M059J (cell line): ENCODE data around the gene ITGB2. TPM values are rescaled to one million over a fixed set of nuclear protein-coding genes. Genes with fewer than 3 reads are reported as not detected.
A peak's percentile ranks its signal among the peaks of the same experiment; 100 is the strongest.

ENCODE experiments used
- DNase-seq: peaks from one replicate; pipeline ENCODE4 v3.0.0-alpha.2; 2012; ENCODE audit warnings: low read depth
- total RNA-seq: library from RNA; depleted of rRNA; stranded (reverse); fragments of >200 nt; shearing (Covaris generic); gene quantifications from 2 replicates; pipeline ENCODE4 v1.2.3, GENCODE V29; 2014

ITGB2 gene
- total RNA-seq, 1 experiment from 2014 or later = 0.10 TPM

DNA sequence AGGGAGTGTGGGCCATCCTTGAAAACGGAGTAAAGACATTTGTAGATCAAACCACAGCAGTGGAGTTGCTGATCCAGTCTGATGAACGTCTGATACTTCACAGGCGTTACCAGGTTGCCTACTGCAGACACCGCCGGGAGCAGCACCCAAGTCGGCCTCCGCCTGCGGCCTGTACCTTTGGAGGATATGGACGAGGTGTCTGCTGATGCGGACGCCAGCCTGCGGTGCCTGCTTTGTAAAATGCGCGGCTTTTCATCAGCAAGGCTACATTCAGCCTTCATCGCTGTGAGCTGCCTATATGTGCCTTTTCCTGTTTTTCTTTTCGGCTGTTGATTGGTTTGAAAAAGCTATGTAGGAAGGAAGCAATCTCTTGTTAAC lies 35.1 kb upstream of the ITGB2 start:
- no peak for DNase-seq

DNA sequence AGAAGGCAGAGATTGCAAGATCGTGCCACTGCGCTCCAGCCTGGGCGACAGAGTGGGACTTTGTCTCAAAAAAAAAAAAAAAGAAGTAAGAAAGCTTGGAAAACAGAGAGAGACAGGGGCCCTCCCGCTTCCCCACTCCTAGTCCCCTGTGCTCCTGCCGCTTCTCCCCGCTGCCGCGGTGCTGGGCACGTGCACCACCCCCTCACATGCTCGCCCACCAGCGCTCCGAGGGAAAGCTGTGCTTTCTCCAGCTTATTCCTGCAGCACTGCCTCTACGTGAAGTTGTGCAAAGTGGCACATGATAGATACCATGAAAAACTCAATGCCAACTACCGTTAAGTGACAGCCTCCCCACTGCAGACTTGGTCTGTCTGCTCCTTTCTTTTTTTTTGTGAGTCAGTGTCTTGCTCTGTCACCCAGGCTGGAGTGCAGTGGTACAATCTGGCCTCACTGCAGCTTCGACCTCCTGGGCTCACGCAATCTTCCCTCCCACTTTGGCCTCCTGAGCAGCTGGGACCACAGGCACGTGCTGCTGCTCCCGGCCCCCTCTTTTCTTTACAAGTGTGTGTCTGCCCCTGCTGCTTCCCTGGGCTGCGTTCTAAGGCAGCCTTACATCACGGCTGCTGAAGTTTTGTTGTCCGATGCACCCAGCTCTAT lies 34.6 kb upstream of the ITGB2 start:
- DNase-seq = no peak

DNA sequence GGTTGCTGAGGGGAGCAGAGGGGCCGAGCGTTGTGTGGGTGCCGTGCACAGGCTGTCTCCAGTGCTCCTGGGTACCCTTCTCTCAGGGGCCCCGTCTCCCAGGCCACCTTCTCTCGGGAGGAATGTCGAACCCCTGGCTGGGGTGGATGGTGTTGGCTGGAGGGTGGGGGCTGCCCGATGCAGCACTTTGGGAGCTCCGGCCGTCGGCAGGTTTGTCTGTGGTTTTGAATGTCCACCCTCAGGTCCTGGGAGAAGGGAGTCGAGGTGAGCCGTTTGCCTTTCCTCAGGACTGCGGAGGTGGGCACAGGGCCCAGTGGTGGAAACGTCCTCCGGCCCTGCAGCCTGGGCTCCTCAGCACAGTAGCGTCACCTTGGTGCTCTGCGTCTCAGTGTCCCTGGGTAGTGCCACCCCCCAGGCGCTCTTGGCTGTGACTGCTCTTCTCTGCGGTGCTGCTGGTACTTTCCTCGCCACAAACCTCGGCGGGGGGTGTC lies 33.6 kb upstream of the ITGB2 start:
- DNase-seq = no peak

- DNase-seq = no peak
Measured at GRCh38 chr21:44953628-44954021, 32.9 kb upstream of the ITGB2 start.

DNA sequence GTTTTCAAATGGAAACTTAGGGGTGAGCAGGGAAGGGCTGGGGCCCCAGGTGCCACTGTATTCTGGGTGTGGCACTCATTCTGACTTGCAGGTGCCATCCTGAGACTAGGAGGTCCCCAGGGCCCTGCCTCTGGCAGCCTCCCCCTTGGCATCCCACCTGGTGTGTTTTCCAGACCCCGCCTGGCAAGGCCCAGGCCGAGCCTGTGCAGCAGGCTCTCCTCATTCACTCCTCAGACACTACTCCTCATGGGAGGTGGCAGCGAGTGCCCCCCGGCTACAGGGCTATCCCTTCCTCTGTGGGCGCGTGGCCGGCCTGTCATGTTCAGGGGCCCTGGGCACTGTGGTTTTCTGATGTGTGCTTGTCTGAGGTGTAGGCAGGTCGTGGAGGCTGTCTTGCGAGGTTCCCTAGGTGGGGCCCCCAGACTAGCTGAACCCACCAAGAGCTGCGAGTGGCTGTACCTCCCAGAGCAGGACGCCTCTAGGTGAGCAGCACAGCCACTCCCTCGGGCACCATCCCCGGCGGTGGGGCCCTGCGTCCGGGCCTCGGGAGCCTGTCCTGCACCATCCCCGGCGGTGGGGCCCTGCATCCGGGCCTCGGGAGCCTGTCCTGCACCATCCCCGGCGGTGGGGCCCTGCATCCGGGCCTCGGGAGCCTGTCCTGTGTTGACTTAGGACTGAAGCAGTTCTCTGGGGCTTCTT lies 32.4 kb upstream of the ITGB2 start:
- no peak for DNase-seq

- DNase-seq = no peak
Measured at GRCh38 chr21:44952116-44952928, 31.6 kb upstream of the ITGB2 start.

DNA sequence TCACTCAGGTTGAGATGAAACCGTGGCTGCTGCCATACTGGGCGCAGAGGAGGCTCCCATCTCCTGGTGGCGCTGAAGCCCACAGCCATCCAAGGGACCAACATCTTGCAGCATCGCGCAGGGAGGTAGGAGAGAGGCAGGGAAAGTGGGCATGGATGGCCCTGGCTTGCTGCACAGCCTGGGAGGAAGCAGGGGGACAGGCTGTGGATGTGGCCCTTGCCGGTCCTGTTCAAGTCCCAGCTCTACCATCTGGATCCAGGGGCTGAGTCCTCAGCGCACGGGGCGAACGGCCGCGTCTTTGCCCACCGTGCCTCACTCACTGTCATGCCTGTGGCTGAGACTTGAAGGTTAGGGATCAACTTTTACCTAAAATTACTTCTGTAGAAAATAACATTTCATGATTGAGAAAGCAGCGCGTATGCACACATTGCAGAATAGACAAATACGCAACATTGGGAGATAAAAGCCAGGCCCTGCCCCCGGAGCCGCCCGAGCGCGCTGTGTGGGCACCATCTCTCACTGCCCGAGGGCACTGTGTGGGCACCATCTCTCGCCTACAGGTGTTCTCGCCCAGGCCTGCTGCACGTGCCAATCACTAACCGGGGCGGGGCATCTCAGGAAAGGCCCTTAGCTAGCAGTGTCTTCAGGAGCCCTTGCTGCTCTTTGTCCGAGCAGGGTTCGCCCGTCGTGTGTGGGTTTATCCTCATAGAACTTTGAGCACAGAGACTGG lies 30.7 kb upstream of the ITGB2 start:
- no peak for DNase-seq

- no peak for DNase-seq
Measured at GRCh38 chr21:44950351-44950750, 29.7 kb upstream of the ITGB2 start.

- DNase-seq = peak; percentile 72
Measured at GRCh38 chr21:44949779-44950198, 29.1 kb upstream of the ITGB2 start.

DNA sequence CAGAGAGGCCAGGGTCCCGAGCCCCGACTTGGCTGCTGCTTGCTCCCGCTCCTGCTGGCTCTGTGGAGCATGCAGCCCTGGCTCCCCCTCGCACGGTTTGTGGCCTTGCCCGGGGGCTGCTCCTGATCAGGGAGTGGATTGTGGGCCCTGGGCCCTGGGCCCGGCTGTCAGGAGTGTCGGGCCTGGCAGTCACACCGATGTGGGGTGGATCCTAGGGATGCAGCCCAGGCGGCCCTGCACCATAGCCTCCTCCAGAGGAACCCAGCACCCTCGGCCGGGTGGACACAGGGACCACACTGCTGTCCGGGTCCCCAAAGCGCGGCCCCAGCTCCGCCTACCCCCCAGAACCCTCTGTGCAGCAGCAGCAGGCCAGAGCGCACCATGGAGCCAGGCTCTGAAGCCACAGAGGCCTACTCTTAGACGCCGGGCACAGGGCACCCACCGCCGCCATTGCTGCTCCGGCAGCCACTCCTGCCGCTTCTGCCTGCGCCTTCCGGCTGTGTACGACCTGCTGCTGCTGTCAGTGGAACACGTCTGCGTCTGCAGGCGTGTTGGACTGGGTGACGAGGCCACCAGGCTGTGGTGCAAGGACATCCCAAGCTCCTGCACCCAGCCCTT lies 28.6 kb upstream of the ITGB2 start:
- DNase-seq = no peak

DNA sequence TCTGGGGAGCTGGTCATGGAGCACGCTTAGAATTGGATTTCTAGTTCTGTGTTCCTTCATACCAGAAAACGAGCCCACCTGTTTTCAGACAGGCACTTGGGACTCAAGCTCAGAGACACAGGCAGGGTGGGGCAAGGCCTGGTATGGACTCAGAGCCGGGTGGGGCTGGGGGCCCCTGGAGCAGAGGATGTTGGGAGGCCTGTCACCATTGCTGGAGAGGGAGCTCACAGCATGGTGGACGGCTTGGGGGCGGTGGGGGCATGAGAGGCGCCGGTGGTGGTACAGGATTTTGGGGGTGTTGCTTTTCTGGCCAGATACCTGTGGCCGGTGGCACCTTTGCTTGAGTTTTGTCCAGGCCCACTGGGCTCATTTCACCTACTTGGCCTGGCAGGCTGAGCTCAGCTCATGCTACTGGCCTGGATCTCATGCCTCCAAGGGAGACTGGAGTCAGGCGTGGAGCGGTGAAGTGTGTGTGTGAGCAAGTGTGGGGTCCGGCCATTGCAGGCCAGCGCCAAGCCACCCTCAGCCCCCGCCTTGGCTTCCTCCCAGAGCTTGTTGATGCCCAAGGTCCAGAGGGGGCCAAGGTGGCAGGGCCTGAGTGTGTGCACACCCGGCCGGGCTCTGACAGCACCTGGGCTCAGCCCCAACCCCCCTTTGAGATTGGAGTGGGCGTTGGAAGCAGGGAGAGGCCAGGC lies 27.9 kb upstream of the ITGB2 start:
- DNase-seq = no peak

DNA sequence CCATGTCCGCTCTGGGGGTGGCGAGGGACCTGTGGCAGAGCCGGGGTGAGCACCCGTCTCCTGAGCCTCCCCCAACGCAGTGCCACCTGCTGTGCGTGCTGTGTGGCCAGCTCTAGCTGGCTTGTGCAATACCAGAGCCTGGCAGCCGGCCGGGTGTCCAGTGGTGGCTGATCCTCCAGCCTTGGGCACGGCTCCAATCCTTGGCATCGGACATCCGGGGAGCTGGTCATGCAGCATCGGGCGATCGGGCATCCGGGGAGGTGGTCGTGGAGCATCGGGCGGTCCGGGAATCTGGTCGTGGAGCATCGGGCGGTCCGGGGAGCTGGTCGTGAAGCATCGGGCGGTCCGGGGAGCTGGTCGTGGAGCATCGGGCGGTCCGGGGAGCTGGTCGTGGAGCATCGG lies 27.2 kb upstream of the ITGB2 start:
- DNase-seq = no peak

DNA sequence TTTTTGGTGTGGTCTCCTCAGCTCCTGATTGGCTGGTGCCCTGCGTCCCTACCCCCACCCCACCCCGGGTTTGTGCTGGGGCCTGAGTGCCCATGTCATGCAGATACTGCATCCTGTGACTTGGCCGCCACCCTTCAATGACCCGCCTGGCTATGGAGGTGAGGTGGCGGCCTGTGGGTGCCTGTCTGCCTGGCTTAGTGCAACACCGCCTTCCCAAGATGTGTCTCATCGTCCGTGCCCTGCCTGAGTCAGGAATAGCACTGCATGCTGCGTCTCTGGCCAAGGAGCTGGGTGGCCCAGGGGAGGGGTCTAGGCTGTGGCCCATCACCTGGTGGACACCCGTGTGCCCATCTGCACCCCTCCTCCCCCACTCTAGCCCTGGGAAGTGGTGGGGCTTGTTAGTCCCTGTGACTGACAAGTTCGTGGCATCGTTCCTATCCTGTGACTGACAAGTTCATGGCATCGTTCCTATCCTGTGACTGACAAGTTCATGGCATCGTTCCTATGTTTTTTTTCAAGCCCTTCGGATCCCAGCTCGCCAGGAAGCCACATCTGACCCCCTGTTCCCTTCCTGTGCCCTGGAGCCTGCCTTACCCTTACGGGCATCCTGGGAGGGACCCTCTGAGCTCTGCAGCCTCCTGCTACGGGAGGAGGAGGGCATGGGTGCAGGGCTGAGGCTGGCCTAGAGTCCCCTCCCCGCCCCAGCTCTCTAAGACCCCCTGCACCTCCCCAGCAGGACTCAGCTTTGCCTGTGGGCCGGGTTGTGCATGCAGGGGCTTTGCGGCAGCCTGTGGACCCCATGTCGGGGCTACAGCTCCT lies 26.6 kb upstream of the ITGB2 start:
- DNase-seq = no peak

GRCh38 chr21:44946254-44947041 lies 25.7 kb upstream of the ITGB2 start:
- no peak for DNase-seq

GRCh38 chr21:44944596-44944995 lies 23.9 kb upstream of the ITGB2 start:
- no peak for DNase-seq

GRCh38 chr21:44943686-44944550 lies 23.2 kb upstream of the ITGB2 start:
- DNase-seq = no peak

DNA sequence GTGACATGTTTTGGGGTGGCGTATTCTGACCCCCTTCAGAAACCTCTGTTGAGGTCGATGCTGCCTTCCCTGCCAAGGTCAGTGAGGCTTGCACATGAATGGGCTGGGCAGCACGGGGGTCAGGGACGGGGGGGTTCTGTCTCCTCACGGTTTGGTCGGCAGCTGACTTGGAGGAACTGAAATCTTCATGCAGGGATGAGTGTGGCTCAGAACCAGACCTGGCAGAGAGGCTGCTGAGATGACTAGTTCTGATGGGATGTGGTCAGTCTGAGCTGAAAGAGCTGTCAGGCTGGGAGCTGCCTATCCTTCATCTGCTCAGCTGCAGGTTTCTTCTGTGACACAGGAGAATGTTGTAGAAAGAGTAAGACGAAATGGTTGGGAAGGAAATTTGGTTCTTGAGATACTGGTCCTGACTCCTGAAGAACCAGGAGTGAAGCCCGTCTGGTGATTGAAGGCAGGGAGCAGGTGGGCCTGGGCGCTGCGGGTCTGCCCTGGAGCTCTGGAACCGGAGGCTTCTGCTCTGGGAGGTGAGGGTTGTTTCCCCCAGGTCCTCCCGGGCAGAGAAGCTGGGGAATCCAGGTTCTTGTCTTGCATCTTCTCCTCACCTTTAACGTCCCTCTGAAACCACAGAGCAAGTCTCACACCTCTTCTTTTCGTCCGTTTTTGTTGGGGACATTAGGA lies 22.4 kb upstream of the ITGB2 start:
- no peak for DNase-seq

GRCh38 chr21:44942566-44942965 lies 21.9 kb upstream of the ITGB2 start:
- no peak for DNase-seq
